Neural cell (in vitro differentiated cells): ENCODE measurements around the gene SCNN1G.

Experiments
- CTCF ChIP-seq: fragments of 450-650 bp; IDR thresholded peaks from 2 replicates; pipeline ENCODE4 v1.5.1; 2014; ENCODE audit warnings: antibody characterized with exemption, mild to moderate bottlenecking, moderate library complexity; ENCODE audit not compliant: poor library complexity, severe bottlenecking
- EP300 ChIP-seq: fragments of 450-650 bp; conservative IDR thresholded peaks from 2 replicates; pipeline ENCODE4 v1.6.1; 2014; ENCODE audit warnings: antibody characterized with exemption, mild to moderate bottlenecking, moderate library complexity; ENCODE audit not compliant: poor library complexity, severe bottlenecking
- POLR2AphosphoS5 ChIP-seq: IDR thresholded peaks from 2 replicates; pipeline ENCODE4 v1.6.1; 2012
- TAF1 ChIP-seq: IDR thresholded peaks from 2 replicates; pipeline ENCODE4 v1.6.1; 2012; ENCODE audit warnings: low read depth

GRCh38 chr16:23225634-23226033 lies 43.1 kb downstream of the SCNN1G start:
- TF ChIP-seq POLR2AphosphoS5 = no peak
- TF ChIP-seq TAF1 = no peak
- no peak for TF ChIP-seq EP300
- TF ChIP-seq CTCF = no peak
